ENCODE data around the gene KIAA0825. TPM values are rescaled to one million over a fixed set of nuclear protein-coding genes. Genes with fewer than 3 reads are reported as not detected.

KIAA0825 gene
- total RNA-seq, 4 donors from 2014 or later: 4.8 to 11.8 (median 7.2) TPM

DNA sequence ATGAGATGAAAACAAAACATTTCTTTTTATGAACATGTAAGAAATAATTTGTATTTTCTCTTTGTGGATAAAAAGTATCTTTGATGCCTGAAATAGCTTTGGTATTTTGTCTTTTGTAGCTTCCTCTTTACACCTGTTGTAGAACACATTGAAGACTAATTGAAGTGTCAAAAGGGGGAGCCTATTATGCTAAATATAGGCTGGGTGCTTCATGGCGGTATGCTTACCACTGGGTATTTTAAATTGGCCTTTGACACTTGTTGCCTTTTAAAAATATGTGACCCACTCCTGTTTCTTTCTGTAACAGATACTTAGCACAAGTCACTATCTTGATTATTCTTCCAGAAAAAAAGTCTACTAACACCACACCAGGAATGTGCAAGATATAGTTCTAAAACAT is 226.4 kb downstream of the KIAA0825 start:
- Histone ChIP-seq H3K9me3 (no peaks in the 10 kb centered on the region), H3K27me3 (no peaks in the 10 kb centered on the region), H3K36me3 (no peaks in the 10 kb centered on the region), H3K4me1 (no peaks in the 10 kb centered on the region), H3K27ac (no peak overlapping the region), H3K4me3 (no peak overlapping the region)
- TF ChIP-seq, protein P1, sequence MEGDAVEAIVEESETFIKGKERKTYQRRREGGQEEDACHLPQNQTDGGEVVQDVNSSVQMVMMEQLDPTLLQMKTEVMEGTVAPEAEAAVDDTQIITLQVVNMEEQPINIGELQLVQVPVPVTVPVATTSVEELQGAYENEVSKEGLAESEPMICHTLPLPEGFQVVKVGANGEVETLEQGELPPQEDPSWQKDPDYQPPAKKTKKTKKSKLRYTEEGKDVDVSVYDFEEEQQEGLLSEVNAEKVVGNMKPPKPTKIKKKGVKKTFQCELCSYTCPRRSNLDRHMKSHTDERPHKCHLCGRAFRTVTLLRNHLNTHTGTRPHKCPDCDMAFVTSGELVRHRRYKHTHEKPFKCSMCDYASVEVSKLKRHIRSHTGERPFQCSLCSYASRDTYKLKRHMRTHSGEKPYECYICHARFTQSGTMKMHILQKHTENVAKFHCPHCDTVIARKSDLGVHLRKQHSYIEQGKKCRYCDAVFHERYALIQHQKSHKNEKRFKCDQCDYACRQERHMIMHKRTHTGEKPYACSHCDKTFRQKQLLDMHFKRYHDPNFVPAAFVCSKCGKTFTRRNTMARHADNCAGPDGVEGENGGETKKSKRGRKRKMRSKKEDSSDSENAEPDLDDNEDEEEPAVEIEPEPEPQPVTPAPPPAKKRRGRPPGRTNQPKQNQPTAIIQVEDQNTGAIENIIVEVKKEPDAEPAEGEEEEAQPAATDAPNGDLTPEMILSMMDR (IDR thresholded peaks at IDR 0.05): no peak
- TF ChIP-seq EP300 (IDR thresholded peaks at IDR 0.05) (no peak), POLR2A (IDR thresholded peaks at IDR 0.05) (no peak)
- no peak for DNase-seq (ENCODE audit: low spot score in 2 of 2)
- WGBS, 2 donors: 67 to 74% methylated on average over 1 of the region's 1 CpG

DNA sequence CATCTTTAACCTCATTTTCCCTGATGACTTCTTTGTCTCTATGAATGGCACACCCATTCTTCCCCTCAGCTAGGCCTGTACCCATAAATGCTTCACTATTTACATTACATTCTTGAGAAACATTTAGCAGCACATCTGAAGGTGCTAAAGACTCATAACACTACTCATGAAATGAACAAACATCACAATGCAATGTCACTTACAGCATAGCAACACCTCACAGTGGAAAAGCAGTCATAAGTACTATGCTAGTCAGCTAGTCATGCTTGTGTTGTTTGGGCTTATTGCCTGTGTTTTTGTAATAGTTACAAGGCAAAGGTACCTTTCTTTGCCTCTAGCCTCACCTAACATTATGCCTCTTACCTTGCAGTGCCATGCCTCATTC is 228.9 kb downstream of the KIAA0825 start:
- no peak for DNase-seq (ENCODE audit: low spot score in 2 of 2)
- no peak for TF ChIP-seq POLR2A (IDR thresholded peaks at IDR 0.05)
- no peak for TF ChIP-seq EP300 (IDR thresholded peaks at IDR 0.05)
- TF ChIP-seq, protein P1 (IDR thresholded peaks at IDR 0.05): no peak
- no peaks in the 10 kb centered on the region for H3K4me1 ChIP-seq
- no peaks in the 10 kb centered on the region for H3K36me3 ChIP-seq
- no peaks in the 10 kb centered on the region for H3K27me3 ChIP-seq
- no peaks in the 10 kb centered on the region for H3K9me3 ChIP-seq
- no peak overlapping the region for H3K4me3 ChIP-seq
- no peak overlapping the region for H3K27ac ChIP-seq

DNA sequence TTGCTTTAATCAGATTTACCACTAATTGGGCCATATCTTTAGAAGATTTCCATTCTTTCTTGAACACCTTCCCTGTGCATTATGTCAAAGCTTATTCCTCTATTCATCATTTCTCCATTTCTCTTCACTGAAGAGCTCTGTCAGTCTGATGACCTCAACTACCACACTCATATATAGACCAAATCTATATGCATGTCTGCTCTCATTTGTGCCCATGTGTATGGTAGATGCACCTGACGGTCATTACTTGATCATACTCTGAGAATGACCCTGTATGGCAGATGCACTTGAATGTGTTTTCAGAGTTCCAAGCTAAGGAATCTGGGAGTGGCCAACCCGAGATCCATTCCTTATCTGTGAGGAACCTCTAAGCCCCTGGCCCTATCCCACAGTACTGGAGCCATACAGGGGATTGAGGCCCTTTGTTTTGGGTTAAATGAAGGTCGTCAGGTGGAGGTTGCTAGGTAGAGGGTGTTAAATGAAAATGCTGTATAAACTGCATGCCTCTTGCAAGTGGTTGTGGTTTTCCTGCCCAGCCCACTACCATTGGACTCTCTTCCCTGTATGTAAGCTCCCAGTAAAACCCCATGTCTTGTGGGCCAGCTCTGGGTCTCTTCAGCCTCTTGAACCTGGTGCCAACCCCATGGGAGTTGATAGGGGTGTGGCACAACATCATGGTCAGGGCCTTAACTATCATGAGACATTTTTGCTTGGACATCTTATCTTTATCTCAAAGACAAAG is 229.5 kb downstream of the KIAA0825 start:
- H3K27ac ChIP-seq: no peak overlapping the region
- 90 to 93% methylated on average over 3 of the region's 3 CpGs for WGBS, 2 donors
- no peak overlapping the region for H3K4me3 ChIP-seq
- no peak for TF ChIP-seq POLR2A (IDR thresholded peaks at IDR 0.05)
- TF ChIP-seq EP300 (IDR thresholded peaks at IDR 0.05): no peak
- DNase-seq (ENCODE audit: low spot score in 2 of 2): no peak
- no peaks in the 10 kb centered on the region for H3K4me1 ChIP-seq
- no peaks in the 10 kb centered on the region for H3K9me3 ChIP-seq
- no peaks in the 10 kb centered on the region for H3K36me3 ChIP-seq
- no peaks in the 10 kb centered on the region for H3K27me3 ChIP-seq

DNA sequence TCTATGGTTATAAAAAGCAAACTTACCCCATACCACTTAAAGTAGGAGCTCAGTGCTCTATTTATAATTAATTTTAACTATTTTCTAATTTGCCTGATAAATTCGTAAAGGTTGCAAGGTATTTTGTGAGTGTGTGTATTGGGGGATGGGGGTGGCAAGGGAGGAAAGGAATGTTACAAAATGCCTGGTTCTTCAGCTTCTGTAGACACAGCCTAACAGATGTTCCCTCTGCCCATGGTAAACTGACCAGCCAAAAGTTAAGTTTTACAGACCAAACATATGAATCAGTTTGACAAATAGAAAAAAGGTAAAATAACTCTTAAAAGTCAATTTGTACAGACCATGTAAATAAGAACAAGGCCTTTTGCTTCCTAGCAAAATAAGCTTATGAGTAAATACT is 232.6 kb downstream of the KIAA0825 start:
- Histone ChIP-seq H3K27me3 (no peaks in the 10 kb centered on the region), H3K4me3 (no peak overlapping the region), H3K27ac (no peak overlapping the region), H3K4me1 (no peaks in the 10 kb centered on the region), H3K36me3 (peaks cover 0 to 3% (median 0%) of the 10 kb centered on the region in 3 donors), H3K9me3 (no peaks in the 10 kb centered on the region)
- DNase-seq (ENCODE audit: low spot score in 2 of 2): no peak
- 56 to 64% methylated on average over 1 of the region's 1 CpG for WGBS, 2 donors
- TF ChIP-seq POLR2A (IDR thresholded peaks at IDR 0.05): no peak

DNA sequence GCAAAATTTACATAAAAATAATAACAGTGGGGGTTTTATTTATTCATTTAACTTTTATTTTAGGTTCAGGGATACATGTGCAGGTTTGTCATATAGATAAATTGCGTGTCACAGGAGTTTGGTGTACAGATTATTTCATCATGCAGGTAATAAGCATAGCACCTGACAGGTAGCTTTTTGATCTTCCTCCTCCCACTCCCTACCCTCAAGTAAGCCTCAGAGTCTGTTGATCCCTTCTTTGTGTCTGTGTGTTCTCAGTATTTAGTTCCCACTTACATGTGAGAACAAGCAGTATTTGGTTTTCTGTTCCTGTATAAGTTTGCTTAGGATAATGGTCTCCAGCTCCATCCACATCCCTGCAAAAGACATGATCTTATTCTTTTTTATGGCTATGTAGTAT is 240.3 kb downstream of the KIAA0825 start:
- Histone ChIP-seq H3K9me3 (no peaks in the 10 kb centered on the region), H3K36me3 (peaks cover 0 to 5% (median 0%) of the 10 kb centered on the region in 3 donors), H3K4me3 (no peak overlapping the region), H3K27me3 (no peaks in the 10 kb centered on the region), H3K4me1 (no peaks in the 10 kb centered on the region), H3K27ac (no peak overlapping the region)
- WGBS, 2 donors: 96% methylated on average over 1 of the region's 1 CpG
- no peak for DNase-seq (ENCODE audit: low spot score in 2 of 2)
- no peak for TF ChIP-seq POLR2A (IDR thresholded peaks at IDR 0.05)
- TF ChIP-seq, protein P1 (IDR thresholded peaks at IDR 0.05): no peak
- no peak for TF ChIP-seq EP300 (IDR thresholded peaks at IDR 0.05)

DNA sequence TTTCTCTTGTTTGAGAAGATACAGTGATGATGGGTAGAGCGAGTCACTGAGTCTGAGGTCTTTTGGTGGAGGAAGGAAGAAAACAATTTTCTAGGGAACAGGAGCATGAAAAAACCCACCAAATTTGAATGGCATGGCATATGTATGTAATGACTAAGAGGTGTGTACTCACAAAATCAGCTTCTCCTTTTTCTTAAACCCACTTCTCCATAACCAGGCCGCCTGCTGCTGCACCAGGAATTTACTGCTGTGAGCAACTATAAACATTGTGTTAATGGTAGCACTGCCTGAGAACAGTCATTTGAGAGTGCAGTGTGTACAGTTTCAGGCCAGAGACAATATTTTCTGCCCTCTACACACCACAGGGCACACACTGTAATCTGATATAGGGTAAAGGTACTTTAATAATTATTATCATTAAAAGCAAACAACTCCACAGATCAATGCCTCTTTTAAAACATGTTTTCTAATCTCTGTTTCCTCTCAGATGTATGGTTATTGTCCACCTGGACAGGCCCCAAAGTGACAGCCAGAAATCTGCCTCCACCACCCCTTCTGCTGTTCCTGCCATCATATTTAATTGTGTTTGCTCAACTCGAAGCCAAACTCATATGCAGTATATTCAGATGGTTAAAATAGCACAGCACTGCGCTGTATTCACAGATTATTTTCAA is 241.6 kb downstream of the KIAA0825 start:
- WGBS, 2 donors: 77 to 84% methylated on average over 4 of the region's 4 CpGs
- no peak for DNase-seq (ENCODE audit: low spot score in 2 of 2)
- peaks cover 0 to 14% (median 0%) of the 10 kb centered on the region in 3 donors for H3K36me3 ChIP-seq
- no peak overlapping the region for H3K27ac ChIP-seq
- TF ChIP-seq, protein P1 (IDR thresholded peaks at IDR 0.05): no peak
- TF ChIP-seq EP300 (IDR thresholded peaks at IDR 0.05) (no peak), POLR2A (IDR thresholded peaks at IDR 0.05) (no peak)
- H3K9me3 ChIP-seq: no peaks in the 10 kb centered on the region
- no peaks in the 10 kb centered on the region for H3K4me1 ChIP-seq
- no peaks in the 10 kb centered on the region for H3K27me3 ChIP-seq
- no peak overlapping the region for H3K4me3 ChIP-seq

All from tibial nerve (tissue), 4 donors.